SK-N-SH (cell line): ENCODE measurements around the gene KANTR. TPM values are rescaled to one million over a fixed set of nuclear protein-coding genes. Genes with fewer than 3 reads are reported as not detected.

Experiments used
- CTCF ChIA-PET: fragments of 300-600, 350-600 bp; formaldehyde crosslinking; extraction: SDS; loops from one replicate; lab custom pipeline; 2021; lab: Yijun Ruan, JAX
- POLR2A ChIA-PET: fragments of 350-600 bp; sonication (Branson Sonifier 250); formaldehyde crosslinking; extraction: SDS; loops from one replicate; lab custom pipeline; 2020; ENCODE audit warnings: antibody characterized with exemption, inconsistent platforms; lab: Yijun Ruan, JAX
- DNase-seq: peaks from one replicate; pipeline ENCODE4 v3.0.0; 2012
- H2AFZ ChIP-seq: fragments of 200-600 bp; sonication (generic); 2 replicates; pipeline ENCODE4 v1.8.1; 2016; ENCODE audit warnings: antibody characterized with exemption, mild to moderate bottlenecking, low read depth
- H3F3A ChIP-seq: fragments of 200-600 bp; sonication (generic); replicated peaks from 2 replicates; pipeline ENCODE3; 2016; ENCODE audit warnings: antibody characterized with exemption, mild to moderate bottlenecking; ENCODE audit not compliant: insufficient read depth
- H3K27ac ChIP-seq, 2 experiments: fragments of 200-500 bp in 1 of 2; fragments of 200-600 bp in 1 of 2; sonication (Bioruptor generic) in 1 of 2; sonication (generic), shearing (Covaris generic) in 1 of 2; 2 replicates each; pipeline versions ENCODE4 v1.5.1 to v1.6.1; 2014 to 2016; ENCODE audit warnings: low read depth in 2 of 2, inconsistent platforms in 1 of 2, low read length in 1 of 2, mild to moderate bottlenecking in 1 of 2, mixed read lengths in 1 of 2
- H3K27me3 ChIP-seq: fragments of 200-600 bp; sonication (generic), shearing (Covaris generic); 2 replicates; pipeline ENCODE4 v1.6.1; 2016; ENCODE audit warnings: mixed run types; ENCODE audit not compliant: insufficient read depth
- H3K36me3 ChIP-seq, 2 experiments: fragments of 200-500 bp in 1 of 2; fragments of 200-600 bp in 1 of 2; sonication (Bioruptor generic) in 1 of 2; sonication (generic) in 1 of 2; replicated peaks in 1 of 2; 2 replicates each; pipeline versions ENCODE3 to v1.5.1; 2014 to 2016; ENCODE audit warnings: low read length in 1 of 2, mild to moderate bottlenecking in 1 of 2; ENCODE audit not compliant: insufficient read depth in 2 of 2, control insufficient read depth in 1 of 2
- H3K4me1 ChIP-seq, 2 experiments: fragments of 200-500 bp in 1 of 2; fragments of 200-600 bp in 1 of 2; sonication (Bioruptor generic) in 1 of 2; sonication (generic), shearing (Covaris generic) in 1 of 2; 2 replicates each; pipeline versions ENCODE4 v1.5.1 to v1.6.1; 2014 to 2016; ENCODE audit warnings: low read depth in 1 of 2, low read length in 1 of 2, mixed run types in 1 of 2; ENCODE audit not compliant: insufficient read depth in 2 of 2, control insufficient read depth in 1 of 2
- H3K4me2 ChIP-seq: fragments of 200-600 bp; sonication (generic), shearing (Covaris generic); 2 replicates; pipeline ENCODE4 v1.6.1; 2017; ENCODE audit warnings: mixed run types
- H3K4me3 ChIP-seq, 2 experiments: fragments of 200-500 bp in 1 of 2; fragments of 200-600 bp in 1 of 2; sonication (Bioruptor generic) in 1 of 2; sonication (generic), shearing (Covaris generic) in 1 of 2; 2 replicates each; pipeline versions ENCODE4 v1.5.1 to v1.8.1; 2014 to 2016; ENCODE audit warnings: low read depth in 2 of 2, inconsistent platforms in 1 of 2, low read length in 1 of 2, mild to moderate bottlenecking in 1 of 2, mixed read lengths in 1 of 2, moderate library complexity in 1 of 2
- H3K79me2 ChIP-seq: fragments of 200-600 bp; sonication (generic); 2 replicates; pipeline ENCODE4 v1.8.1; 2017; ENCODE audit warnings: mild to moderate bottlenecking; ENCODE audit not compliant: insufficient read depth
- H3K9ac ChIP-seq: fragments of 200-600 bp; sonication (generic); 2 replicates; pipeline ENCODE4 v1.6.1; 2017; ENCODE audit warnings: mixed run types
- H3K9me2 ChIP-seq: fragments of 200-600 bp; sonication (generic); 2 replicates; pipeline ENCODE4 v1.6.1; 2017; ENCODE audit warnings: mixed run types
- H3K9me3 ChIP-seq: fragments of 200-600 bp; sonication (generic); 2 replicates; pipeline ENCODE4 v1.6.1; 2017; ENCODE audit warnings: mixed run types, mild to moderate bottlenecking, moderate library complexity
- H4K20me1 ChIP-seq: fragments of 200-600 bp; sonication (generic); 2 replicates; pipeline ENCODE4 v1.6.1; 2017; ENCODE audit warnings: mild to moderate bottlenecking, mixed run types; ENCODE audit not compliant: insufficient read depth
- CHD2 ChIP-seq: fragments of 150-350 bp; IDR thresholded peaks from 2 replicates; pipeline ENCODE4 v1.6.1; 2018; ENCODE audit warnings: low read length; ENCODE audit not compliant: partially characterized antibody
- CTCF ChIP-seq: fragments of 200-600 bp; sonication (generic); IDR thresholded peaks from 2 replicates; pipeline ENCODE4 v1.6.1; 2017; ENCODE audit warnings: antibody characterized with exemption, mild to moderate bottlenecking, moderate library complexity
- EZH2phosphoT487 ChIP-seq: fragments of 200-600 bp; sonication (generic); IDR thresholded peaks from 2 replicates; pipeline ENCODE4 v1.6.1; 2017; ENCODE audit warnings: low read depth, mixed run types, mild to moderate bottlenecking, antibody characterized with exemption, moderate library complexity, borderline replicate concordance
- FOXJ3 ChIP-seq: sonication (generic); formaldehyde crosslinking; IDR thresholded peaks from 2 replicates; pipeline ENCODE4 v1.5.1; 2020; ENCODE audit warnings: mild to moderate bottlenecking, missing genetic modification reagents
- GABPA ChIP-seq: IDR thresholded peaks from 2 replicates; pipeline ENCODE4 v1.4.0; 2012; ENCODE audit warnings: low read depth, mild to moderate bottlenecking
- NRF1 ChIP-seq: IDR thresholded peaks from 2 replicates; pipeline ENCODE4 v1.6.1; 2012; ENCODE audit warnings: low read depth, mild to moderate bottlenecking, low read length
- POLR2AphosphoS5 ChIP-seq: IDR thresholded peaks from 2 replicates; pipeline ENCODE4 v1.6.1; 2012; ENCODE audit warnings: low read depth, low read length
- RCOR1 ChIP-seq: fragments of 150-350 bp; IDR thresholded peaks from 2 replicates; pipeline ENCODE4 v1.6.1; 2017; ENCODE audit warnings: antibody characterized with exemption, low read length
- REST ChIP-seq: IDR thresholded peaks from 2 replicates; pipeline ENCODE4 v1.6.1; 2012; ENCODE audit warnings: mild to moderate bottlenecking, low read depth, low read length, moderate library complexity
- RFX5 ChIP-seq: IDR thresholded peaks from 2 replicates; pipeline ENCODE4 v1.6.1; 2012; ENCODE audit warnings: mild to moderate bottlenecking, improper control_type of control experiment, low read length
- SIN3A ChIP-seq: IDR thresholded peaks from 2 replicates; pipeline ENCODE4 v1.6.1; 2012; ENCODE audit warnings: low read depth, mild to moderate bottlenecking, low read length, moderate library complexity, borderline replicate concordance
- SMC3 ChIP-seq: IDR thresholded peaks from 2 replicates; pipeline ENCODE4 v1.6.1; 2012; ENCODE audit warnings: low read depth, low read length, improper control_type of control experiment
- TAF1 ChIP-seq: IDR thresholded peaks from 2 replicates; pipeline ENCODE4 v1.6.1; 2012; ENCODE audit warnings: low read depth, mild to moderate bottlenecking, low read length, moderate library complexity, borderline replicate concordance
- TCF12 ChIP-seq: IDR thresholded peaks from 2 replicates; pipeline ENCODE4 v1.4.0; 2012
- TEAD4 ChIP-seq: IDR thresholded peaks from 2 replicates; pipeline ENCODE4 v1.4.0; 2012; ENCODE audit warnings: mild to moderate bottlenecking, borderline replicate concordance; ENCODE audit not compliant: insufficient read depth
- ZBTB33 ChIP-seq: IDR thresholded peaks from 2 replicates; pipeline ENCODE4 v1.4.0; 2012; ENCODE audit warnings: low read depth, borderline replicate concordance
- WGBS: methylation state at CpG from one replicate; pipeline ENCODE4 v1.1.6; 2017; ENCODE audit warnings: low lambda C conversion rate; 5-methylcytosine and 5-hydroxymethylcytosine counted together
- polyA plus RNA-seq, 3 experiments: library from polyadenylated mRNA; depleted of rRNA; stranded (reverse); fragments of >200 nt; gene quantifications; 2 replicates each; pipeline ENCODE4 v1.2.3, GENCODE V29; 2012

KANTR gene
- polyA plus RNA-seq, 1 of the 3 experiments (the other 2 are of a cell fraction): 2.1 TPM

GRCh38 chrX:53044995-53045394 lies 48.9 kb upstream of the KANTR start:
- Histone ChIP-seq H3K36me3 (no peaks in the 10 kb centered on the region), H3K27ac (no peak overlapping the region), H3K4me1 (peaks cover 0 to under 1% of the 10 kb centered on the region in 2 experiments; a peak in 1 of 4 replicates), H3K27me3 (peaks cover 36% of the 10 kb centered on the region), H2AFZ (no peak overlapping the region), H3K4me3 (no peak overlapping the region), H3K4me2 (no peak overlapping the region), H3K9me3 (no peaks in the 10 kb centered on the region), H3F3A (no peaks in the 10 kb centered on the region), H3K79me2 (peaks cover 10% of the 10 kb centered on the region), H4K20me1 (no peaks in the 10 kb centered on the region), H3K9me2 (no peaks in the 10 kb centered on the region), H3K9ac (no peak overlapping the region)
- WGBS: 48% methylated on average over 5 of the region's 5 CpGs
- ChIA-PET POLR2A (no interaction called here), CTCF (interaction anchor here (0.6 to 1.4 kb wide), 2 partner anchors 26 to 35 kb away, joined by 3 to 5 read pairs; no protein-coding TSS in a partner anchor)
- DNase-seq: no peak
- TF ChIP-seq CHD2: no peak
- no peak for TF ChIP-seq CTCF
- TF ChIP-seq REST: no peak
- TF ChIP-seq NRF1: no peak
- TF ChIP-seq RCOR1: no peak
- no peak for TF ChIP-seq GABPA
- TF ChIP-seq SIN3A: no peak
- no peak for TF ChIP-seq POLR2AphosphoS5
- no peak for TF ChIP-seq TEAD4
- no peak for TF ChIP-seq FOXJ3
- no peak for TF ChIP-seq RFX5
- no peak for TF ChIP-seq TCF12
- TF ChIP-seq TAF1: no peak
- no peak for TF ChIP-seq ZBTB33
- TF ChIP-seq SMC3: no peak
- no peak for TF ChIP-seq EZH2phosphoT487
